Measurements from ENCODE around the gene AIRE.

AIRE gene

DNA sequence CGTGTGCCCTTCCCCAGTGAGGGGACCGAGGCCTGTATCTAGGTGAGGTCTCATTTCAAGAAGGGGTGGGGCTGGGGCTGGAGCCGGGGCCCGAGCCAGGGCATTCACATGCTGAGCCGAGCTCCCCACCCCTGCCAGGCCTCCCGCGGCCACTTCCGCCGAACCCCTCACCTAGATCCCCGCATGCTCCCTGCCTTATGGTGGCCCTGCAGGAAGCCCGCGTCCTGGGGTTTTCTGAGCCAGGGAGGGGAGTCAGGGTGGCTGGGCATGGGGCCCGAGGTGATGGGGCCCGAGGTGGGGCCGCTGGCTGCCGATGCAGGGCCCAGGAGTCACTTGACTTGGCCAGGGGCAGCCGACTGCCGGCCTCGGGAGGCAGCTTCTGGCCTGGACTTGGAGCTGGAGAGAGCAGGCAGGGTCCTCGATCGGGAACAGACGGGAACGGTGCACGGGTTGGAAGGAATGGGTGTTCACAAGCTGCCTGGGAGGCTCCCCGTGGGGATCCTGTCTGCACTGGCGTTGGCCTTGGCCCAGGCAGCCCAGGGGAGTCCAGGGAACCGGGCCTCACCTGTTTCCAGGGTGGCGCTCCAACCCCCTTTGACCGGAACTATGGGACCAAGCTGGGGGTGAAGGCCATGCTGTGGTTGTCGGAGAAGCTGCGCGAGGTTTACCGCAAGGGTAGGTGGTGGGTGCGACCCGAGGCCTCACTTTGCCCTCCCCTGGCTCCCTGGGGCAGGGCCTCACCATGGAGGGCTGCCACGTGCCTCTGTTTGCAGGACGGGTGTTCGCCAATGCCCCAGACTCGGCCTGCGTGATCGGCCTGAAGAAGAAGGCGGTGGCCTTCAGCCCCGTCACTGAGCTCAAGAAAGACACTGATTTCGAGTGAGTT, 40.0 kb downstream of the AIRE start:
- no peak for DNase-seq

DNA sequence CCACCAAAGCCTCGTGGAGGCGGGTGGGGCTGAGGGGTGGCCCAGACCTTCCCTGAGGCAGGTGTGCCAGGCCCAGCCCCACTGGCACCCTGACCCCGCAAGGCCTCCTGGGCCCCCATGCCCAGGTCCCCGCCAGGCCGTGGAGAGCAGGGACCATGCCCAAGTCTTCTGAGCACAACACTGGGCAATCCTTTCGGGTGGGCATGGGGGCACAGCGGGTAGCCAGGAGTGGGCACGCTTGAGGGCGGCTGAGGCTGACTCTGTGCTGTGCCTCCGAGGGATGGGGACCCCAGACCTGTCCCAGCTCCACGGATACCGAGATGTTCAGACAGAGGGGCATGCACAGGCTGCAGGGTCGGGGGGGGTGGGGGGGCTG, 40.6 kb downstream of the AIRE start:
- no peak for DNase-seq

DNA sequence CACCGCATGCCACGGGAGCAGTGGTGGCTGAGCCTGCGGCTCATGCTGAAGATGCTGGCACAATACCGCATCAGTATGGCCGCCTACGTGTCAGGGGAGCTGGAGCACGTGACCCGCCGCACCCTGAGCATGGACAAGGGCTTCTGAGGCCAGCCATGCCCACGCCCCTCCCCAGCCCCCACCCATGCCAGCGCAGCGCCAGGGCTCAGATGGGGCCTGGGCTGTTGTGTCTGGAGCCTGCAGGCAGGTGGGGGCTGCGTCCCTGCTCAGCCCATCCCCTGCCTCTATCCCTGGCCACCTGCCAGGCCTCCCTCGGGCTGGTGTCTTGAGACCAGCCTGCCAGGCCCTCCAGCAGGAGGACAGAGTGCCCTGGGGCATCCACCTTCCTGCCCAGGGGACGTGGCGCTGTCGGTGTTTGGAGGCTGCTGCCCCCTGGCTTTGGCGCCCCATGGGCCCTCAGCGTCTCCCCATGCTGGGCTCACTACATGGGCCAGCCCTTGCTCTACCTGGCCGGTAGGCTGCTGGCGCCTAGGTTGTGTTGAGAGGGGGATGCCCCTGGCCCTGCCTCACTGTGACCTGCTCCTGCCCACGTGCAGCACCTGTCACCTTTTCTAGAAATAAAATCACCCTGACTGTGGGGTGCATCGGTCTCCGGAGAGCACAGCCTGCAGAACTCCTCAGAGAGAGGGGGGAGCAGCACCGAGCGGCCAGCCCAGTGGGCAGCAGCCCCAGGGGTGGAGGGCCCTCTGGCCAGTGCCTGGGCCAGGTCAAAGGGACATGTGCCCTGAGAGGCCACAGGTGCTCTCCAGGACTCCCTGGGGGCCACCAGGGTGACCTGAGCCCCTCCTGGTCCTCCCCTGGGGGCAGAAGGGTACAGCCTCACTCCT, 41.3 kb downstream of the AIRE start:
- DNase-seq = no peak

DNA sequence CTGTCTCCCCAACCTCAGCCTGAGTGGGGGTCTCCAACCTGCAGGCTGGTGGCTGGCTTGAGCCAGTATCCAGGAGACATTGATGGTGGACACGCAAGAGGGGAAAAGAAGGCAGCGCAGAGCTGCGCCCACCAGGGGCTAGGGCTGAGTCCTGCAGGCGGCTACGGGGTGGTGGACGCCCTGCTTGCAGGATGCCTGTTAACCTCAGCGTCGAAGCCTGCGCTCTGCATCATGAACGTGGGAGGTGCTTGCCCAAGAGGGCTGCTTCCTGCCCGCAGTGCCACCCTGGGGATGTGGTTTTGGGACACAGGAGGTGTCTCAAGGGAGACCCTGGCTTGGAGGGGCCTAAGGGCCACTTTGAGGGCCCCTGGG, 41.9 kb downstream of the AIRE start:
- no peak for DNase-seq

DNA sequence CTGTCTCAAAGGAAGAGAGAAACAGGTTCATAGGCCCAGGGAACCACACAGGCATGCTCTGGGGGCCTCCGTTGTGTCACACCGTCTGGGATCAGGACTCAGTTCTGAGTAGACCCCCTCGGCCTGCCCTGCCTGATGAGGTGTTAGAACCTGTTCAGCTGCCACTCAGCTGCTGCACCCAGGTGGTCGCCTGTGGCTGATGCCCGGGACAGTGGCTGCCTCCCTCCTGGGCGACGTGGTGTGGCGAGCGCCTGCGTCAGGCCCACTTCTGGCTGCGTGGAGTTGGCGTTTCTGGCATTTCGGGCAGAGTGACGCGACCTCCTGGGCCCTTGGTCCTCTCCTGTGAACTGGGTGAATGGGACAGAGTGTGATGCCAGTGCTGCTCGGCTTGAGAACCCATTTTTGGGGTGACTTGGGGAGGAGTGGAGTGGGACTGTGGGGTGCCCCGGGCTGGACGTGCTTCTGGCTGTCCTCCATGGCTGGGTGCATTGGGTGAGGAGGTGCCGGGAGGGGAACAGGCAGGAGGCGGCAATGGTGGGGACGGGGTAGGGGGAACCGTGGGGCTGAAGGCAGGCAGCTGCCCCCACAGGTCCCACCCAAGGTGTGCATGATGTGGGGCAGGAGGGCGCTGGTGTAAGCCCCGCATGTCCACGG, 42.7 kb downstream of the AIRE start:
- no peak for DNase-seq

DNA sequence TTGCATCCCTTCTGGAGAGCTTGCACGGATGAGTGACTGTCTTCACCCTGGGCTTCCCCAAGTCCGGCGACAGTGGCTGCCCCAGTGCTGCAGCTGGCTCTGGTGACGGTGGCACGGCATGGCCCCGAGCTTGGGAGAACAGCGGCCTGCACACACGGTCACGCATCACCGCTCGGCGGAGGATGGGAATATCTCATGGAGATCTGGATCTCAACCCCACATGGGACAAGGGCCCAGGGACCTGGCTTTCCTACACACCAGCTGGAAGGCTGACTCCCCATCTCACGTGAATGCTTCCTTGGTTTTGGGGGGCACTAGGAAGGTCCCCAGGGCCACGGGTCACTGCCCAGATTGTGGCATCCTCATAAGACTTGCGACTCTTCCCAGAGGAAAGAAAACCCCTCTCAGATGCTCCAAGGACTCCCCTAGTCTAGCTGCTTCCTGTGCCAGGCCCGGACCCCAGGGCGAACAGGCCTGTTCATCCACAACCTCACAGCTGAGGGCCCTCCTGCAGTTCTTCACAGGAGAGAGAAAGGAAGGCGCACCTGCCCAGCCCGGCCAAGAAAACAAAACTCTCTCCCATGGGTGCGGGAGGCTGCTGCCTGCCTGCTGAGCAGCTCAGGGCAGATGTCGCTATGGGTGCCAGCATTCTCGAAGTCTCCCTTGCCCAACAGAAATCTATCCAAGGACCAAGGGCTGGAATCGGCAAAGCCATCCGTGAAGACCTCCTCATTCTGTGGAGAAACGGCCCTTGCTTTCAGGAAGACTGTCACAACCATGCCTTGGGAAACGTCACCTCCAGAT, 43.6 kb downstream of the AIRE start:
- DNase-seq = no peak

DNA sequence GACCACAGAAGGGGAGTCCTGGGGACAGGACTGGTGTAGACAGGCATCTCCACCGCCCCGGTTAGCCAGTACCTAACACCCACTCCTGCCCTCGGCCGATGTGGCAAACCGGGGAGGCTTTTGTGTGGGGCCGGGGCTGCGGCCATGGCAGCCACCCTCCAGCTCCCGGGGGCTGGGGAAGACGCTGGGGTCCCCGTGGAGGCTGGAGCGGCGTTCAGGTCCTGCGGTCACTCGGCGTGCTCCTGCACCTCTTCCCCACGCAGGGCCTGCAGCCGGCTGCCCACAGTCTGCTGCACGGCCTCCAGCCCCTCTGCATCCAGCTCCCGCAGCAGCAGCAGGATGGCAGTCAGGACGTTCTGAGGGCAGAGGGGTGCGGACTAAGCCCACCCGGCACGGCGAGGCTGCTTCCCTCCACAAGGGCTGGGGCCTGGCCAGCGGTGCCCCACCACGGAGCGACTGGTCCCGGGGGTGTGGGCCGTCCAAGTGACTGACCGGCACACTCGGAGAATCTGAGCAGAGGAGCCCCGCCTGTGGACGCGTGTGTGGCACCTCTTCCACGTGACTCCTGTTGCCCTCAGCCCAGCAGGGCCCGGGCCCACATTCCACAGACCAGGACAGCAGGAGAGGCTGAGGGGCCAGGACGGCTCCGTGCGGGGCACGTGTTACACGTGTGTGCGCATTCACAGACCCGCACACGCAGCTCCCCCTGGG, 44.5 kb downstream of the AIRE start:
- DNase-seq = no peak

DNA sequence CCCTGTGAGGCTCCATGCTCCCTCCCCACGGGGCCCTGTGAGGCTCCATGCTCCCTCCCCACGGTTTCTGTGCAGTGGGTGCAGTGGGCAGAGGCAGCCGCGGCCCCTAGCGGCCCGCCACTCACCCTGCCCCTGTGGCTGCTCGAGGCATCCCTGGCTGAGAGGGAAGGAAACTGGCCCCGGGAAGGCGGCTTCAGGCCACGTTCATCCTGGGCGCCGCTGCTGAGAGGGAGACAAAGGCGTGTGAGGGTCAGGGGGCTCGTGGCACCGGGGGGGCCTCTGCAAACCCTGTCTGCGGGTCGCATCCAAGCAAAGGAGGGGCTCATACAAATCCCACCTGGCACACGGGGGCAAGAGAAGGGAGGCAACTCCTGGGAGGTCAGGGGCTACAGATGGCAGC, 45.0 kb downstream of the AIRE start:
- no peak for DNase-seq

DNA sequence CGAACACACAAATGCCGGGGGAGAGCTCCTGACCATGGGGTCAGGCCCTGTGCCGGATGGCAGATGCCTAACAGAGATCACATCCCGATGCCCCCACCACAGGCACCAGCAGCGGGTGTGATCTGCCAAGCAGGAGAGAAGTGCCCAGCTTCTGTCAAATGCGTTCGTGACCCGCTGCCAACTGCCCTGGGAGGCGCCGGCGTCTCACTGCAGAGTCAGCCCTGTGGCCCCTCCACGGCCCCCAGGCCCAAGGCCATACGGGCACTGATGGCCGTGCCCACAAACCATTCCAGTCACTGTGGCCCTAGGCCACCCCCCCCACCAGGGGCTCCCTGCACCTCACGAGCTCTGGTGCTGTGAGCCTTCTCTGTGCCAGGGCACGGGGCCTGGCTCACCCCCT, 45.5 kb downstream of the AIRE start:
- no peak for DNase-seq

DNA sequence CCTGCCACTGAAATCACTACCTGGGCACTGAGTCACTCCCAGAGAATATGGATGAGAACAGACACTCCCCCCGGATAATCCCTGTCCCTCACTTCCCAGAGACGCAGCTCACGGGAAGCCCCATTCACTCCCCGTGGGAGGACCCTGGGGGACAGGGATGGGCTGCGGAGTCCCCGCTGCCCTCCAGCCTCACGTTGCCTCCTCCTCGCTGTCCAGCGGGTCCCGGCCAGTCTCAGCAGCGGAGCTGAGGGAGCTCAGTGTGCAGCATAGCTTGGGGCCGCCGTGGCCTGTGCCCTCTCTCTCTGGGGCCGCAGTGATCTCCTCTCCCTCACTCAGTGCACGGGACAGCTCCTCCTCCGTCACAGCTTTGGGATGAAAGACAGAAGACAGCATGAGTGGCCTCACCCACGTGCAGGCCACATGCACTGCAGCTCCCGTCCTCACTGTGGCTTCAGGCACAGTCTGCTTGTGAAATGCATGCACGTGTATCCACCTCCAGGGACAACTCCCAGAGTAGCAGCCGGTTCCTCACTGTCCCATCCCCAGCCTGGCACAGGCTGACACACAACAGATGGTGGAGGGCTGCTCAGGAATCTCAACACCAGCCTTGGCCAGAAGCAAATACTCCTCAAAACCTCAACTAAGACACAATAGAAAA, 46.1 kb downstream of the AIRE start:
- no peak for DNase-seq

DNA sequence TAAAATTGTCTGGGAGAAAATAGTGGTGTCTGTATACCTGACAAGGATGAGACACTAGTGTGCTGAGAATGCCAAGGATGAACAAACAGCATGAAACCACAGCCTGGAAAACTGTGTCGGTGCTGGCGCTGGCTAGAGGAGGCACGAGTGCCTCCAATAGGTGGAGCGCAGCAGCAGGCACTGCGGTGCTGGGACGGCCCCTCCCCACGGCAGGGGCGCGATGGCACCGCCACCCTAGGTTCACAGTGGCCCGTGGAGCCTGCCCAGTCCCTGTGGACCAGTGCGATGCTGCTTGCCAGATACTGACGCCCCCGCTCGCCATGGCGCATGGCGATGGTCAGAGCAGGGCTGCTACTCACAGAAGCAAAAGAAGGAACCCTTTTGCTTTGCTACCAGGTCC, 46.7 kb downstream of the AIRE start:
- no peak for DNase-seq

DNA sequence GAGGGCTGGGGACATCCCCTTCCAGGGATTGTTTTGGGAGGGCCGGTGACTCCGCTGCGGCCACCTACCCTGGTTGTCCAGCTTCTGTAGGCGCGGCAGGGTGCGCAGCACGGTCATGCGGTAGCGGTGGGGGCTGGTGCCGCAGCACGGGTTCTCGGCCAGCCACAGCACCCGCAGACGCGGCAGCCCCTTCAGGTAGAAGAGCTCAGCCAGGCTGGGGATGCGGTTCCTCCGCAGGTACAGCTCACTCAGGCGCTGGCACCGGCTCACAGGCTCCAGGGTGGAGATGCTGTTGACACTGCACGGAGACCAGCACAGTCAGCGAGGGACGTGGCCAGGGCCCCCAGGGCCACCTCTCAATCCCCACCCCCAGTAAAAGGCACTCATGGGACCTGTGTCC, 47.3 kb downstream of the AIRE start:
- no peak for DNase-seq

DNA sequence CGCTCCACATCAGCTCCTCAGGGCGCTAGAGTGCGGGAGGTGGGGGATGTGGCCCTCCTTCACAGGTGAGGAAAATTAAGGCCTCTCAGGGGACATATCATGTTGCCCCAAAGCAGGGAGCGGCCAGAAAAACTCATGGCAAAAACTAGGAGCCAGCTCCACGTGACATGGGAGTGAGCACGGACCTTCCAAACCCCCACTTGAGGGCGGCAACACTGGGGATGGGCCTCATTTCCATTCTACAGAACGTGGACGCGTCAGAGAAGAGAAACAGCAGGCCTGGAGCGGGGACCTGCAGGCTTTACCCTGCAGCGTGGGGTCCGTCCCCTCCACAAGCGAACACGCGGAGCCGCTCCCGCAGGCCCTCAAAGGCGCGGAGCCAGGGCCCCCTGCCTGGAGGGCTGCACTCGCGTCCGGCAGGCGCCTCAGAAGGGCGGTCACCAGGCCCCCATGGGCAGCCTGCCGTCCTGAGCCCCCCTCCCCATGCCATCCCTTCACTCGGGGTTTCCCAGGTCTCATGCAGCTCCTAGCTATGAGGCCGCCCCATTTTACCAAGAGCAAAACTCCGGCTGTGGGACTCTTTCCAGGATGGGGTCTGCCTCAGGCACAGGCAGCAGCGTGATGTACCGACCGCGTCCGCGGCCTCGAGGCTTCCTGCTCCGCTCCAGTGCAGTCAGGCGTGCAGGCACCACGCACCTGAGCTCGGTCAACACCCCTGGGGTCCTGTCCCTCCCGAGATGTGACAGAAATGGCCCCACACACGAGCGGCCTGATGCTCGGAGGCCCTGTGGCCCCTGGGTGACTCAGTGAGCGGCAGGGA, 48.0 kb downstream of the AIRE start:
- DNase-seq = no peak

DNA sequence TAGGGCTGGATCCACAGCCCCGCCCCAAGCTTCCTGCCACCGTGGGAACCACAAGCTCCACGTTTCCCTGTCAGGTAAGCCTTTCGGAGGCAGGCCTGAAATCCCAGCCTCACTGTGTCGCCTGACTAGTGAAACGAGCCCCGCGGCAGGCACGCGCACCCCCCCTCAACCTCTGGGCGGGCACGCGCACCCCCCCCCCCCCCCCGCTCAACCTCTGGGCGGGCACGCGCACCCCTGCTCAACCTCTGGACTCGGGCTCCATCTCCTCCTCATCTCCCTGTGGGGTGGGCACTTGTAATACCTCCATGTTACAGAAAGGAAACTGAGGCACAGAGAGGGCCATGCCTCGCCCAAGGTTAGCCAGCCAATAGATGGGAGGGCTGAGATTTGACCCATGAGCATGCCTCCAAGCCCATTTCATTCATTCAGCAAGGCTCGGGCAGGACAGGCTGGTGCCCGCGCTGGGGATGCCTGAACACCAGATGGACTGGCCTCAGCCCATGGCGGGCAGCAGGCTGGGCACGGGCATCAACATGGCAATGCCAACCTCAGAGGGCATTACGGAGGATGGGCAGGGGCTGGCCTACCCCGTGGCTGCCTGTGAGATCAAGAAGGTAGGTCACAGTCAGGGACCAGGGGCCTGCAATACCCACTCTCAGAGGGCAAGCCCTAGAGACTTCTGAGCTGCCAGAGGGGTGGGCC, 48.8 kb downstream of the AIRE start:
- no peak for DNase-seq

DNA sequence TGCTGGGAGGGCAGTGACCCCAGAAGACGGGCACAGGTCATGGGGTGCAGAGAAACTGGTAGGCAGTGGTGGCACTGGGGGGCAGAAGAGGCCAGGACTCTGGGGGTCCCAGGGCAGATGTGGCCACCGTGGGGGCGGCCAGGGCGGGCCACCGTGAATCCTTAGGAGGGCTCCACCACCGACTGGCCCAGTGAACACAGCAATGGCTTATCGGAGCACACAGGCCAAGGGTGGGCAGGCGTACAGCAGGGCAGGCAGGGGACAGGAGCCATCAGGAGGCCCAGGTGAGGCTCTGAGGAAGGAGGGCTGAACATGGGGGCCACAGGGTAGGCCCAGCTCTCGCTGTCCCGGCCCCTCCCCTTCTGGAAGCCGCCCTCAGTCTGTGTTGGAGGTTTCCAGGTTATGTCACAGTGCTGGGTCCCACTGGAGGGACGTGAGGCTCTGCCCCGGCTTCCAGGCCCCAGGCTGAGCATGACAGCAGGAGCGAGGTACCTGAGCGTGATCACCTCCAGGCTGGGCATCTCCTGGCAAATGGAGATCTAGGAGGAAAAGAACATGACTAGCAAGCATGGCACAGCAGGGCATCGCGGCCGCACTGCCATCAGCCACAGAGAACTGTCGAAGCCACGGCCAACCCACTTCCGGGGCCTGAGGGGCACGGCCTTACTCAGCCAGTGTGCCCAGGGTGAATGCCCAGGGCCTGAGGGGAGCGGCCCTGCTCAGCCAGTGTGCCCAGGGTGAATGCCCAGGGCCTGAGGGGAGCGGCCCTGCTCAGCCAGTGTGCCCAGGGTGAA, 49.8 kb downstream of the AIRE start:
- DNase-seq = no peak

DNA sequence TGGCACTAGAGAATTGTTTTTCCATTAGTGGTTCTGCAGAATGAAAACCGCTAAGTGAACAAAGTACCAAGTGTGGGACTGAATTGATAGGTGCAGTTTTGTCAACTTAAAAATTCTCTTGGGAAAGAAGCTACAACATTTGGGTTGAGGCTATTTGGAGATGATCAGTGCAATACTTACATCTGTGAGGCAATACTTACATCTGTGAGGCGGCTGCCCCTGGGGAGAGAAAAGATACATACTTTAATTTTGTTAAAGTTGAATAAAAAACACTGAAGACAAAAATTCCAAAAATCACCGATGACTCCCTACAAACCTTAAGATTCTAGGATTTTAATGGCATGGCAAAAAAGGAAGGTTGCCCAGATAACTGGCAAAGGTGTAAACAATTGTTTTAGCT, 51.8 kb downstream of the AIRE start:
- no peak for DNase-seq

DNA sequence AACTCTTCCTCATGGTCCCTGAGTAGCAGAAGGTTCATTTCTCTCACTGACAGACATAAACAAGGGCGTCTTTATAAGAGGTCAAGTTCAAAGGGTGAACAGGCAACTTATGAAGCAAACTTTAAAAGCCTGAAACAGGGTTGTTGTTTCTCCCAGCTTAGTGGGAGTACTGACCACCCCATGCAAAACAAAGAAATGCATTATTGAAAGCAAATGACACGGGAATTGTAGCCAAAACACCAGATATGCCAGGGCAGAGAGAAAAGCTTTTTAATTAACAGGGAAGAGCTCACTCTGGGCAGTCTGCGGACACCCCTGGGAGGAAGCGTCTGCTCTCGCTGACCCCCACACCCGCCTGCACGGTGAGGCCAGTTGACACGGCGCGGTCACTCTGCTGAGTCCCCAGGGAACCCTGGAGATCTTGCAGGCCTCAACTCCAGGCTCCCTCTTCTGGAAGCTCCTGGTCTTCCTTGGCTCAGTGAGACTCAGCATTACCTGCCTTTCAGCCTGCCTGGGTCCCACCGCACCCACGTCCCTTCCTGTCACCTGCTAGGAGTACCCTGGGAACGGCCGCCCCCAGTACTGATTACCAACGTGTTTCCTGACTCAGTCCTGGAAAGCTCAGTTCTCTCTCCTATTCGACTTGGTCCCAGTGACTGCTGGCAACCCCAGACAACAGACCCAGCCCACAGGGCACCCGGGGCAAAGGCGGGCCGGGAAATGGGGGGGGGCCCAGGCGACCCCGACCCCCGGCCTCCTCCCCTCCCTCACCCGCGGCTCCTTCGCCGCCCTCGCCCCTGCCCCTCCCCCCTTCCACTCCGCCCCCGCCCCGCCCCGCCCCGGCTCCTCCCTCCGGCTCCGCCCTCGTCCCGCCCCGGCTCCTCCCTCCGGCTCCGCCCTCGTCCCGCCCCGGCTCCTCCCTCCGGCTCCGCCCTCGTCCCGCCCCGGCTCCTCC, 52.5 kb downstream of the AIRE start:
- no peak for DNase-seq
